T1000 (cell line): ENCODE measurements around the gene TMEM106C.

ENCODE experiments used
- DNase-seq: peaks from one replicate; lab custom pipeline; 2025; ENCODE audit warnings: mixed read lengths; lab: John Stamatoyannopoulos, UW

TMEM106C gene

DNA sequence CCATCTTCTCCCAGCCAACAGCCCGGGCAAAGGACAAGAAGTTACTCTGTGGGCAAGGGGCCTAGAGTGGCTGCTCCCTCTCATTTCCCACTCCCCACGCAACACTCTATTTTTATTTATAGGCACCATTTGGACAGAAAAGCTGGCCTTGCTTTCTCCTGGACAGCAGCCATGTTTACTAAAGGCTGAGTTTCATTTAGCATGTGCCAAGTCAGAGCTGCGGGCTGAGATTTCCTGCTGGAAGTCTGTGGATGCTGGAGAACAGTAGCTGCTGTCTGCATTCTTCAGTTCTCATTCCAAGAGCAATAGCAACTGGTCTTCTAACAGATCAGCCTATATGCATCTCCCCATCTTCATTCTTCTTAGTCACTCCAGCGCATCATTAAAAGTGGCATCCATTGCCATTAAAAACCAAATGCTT is 32.6 kb downstream of the TMEM106C start:
- DNase-seq, result no peak

DNA sequence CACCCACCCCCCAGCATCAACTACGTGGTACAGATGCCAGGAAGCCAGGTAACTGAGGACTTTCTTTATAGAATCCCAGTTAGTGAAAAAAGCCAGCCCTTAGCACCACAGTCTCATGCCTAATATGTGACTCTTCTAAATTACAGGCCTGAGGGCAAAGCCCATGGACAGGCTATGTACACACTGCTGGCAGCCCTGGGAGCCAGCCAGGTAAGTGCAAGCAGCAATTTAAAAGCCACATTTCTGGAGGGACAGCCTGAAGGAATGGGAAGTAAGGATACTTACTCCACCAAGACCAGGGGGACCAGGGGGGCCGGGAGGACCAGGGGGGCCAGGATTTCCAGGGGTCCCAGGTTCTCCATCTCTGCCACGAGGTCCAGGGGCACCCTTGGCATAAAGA is 33.9 kb downstream of the TMEM106C start:
- DNase-seq, result no peak

DNA sequence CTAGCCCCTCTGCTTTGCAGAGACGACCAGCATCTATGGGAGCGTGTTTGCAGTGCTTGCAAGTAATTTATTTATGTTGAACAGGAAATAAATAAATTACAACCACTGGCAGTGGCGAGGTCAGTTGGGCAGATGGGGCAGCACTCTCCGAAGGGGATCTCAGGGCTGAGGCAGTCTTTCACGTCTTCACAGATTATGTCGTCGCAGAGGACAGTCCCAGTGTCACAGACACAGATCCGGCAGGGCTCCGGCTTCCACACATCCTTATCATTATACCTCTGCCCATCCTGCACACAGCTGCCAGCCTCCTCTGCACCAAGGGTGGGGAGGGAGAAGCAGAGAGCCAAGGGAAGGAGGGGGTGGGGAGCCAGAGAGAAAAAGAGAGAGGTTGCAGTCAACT is 36.4 kb downstream of the TMEM106C start:
- DNase-seq, result no peak

DNA sequence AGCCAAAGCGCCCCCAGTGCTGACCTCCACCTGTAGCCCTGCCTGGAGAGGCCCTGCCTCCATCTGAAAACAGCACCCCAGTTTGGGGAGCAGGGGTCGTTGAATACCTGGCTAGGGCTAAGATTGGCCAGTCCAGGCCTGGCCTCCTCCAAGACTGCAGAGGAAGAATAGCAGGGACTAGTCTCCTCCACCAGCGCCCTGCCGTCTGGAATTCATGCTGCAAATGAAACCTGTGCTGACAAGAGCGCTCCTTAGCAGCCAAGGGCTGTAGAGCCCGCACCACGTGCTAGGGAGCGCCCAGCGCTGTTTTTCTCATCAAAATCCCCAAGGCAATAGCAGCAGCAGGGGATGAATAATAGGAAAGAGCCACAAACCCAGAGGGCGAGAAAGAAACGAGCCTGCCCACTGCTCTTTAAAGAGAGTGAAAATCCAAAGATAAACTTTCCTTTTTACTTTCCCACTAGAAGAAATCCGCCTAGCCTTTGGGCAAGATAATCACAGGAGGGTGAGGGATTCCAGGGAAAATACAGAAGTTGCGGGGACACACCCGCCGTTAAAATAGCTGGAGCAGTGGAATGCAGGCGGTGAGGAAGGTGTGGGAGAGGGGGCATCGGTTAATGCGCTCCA is 37.6 kb downstream of the TMEM106C start:
- DNase-seq, result no peak

DNA sequence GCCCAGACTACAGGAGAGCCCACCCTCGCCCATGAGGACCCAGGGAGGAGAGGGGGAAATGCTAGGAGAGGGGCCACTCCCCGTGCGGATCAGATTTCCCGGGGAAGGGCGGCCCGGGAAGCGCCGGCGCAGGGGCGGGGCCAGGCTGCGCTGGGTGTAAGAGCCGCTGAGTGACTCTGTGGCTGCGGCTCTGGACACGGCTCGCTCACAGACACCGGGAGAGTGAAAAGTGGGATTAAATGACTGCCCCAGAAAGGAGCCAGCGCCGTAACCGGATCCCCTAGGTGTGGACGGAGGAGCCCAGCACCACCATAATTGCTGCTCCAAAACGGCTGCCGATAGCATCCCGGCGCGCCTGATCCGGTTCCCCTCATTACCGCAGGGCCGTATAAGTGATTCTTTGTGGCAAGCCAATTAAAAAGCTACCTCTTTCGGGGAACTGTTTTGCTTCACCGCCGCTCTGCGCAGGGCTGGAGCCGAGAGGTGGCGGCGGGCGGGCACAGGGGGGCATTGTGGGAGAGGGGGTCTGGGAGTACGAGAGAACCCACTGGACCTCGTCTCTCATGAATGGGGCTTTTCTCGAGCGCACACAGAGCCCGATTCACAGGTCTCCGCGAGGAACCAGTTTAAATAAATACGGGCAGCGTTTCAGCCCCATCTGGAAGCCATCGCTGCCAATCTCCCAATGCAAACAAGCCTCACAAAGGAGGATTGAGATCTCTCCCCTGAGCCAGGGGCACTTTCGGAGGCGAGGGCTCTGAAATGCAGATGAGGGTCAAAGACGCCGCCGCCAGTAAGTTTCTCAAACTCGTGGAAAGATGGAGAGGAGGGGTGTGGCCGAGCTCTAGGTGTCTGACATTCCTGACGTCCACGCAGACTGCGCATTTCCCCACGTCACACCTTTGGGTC is 38.4 kb downstream of the TMEM106C start:
- DNase-seq, result no peak

DNA sequence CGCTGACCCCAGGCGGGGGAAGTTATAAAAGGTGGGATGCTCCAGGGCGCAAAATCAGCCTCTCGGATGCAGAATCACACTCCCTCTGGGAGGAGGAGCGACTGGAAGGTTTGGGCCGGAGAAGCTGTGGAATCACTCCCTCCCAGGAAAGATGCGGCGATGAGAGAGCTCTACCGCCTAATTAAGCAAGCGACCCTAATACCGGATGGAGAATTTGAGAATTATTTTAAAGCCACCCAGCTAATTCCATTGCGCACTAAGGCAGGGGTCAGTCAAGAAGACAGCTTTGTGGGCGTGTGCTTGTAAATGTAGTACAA is 39.0 kb downstream of the TMEM106C start:
- no peak for DNase-seq

DNA sequence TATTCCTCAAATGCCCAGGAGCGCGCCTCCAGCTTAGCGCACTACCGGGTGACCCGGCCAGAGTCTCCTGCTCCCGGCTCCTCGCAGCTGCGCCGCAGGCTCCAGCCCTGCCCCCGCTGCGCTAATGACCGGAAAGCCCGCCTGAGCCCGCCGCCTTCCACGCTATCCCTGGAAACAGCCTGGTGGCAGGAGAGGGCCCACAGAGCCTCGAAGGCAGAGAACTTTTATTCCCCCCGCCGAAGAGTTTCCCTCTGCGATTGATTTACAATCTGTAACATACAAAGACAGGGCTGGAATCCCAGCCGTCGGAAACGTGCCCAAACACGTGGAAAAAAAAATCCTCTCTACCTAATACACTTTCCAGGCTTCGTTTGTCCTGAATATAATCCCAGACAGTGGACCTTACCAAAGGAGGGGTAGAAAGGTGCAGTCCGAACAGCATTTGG is 39.4 kb downstream of the TMEM106C start:
- DNase-seq, result no peak

DNA sequence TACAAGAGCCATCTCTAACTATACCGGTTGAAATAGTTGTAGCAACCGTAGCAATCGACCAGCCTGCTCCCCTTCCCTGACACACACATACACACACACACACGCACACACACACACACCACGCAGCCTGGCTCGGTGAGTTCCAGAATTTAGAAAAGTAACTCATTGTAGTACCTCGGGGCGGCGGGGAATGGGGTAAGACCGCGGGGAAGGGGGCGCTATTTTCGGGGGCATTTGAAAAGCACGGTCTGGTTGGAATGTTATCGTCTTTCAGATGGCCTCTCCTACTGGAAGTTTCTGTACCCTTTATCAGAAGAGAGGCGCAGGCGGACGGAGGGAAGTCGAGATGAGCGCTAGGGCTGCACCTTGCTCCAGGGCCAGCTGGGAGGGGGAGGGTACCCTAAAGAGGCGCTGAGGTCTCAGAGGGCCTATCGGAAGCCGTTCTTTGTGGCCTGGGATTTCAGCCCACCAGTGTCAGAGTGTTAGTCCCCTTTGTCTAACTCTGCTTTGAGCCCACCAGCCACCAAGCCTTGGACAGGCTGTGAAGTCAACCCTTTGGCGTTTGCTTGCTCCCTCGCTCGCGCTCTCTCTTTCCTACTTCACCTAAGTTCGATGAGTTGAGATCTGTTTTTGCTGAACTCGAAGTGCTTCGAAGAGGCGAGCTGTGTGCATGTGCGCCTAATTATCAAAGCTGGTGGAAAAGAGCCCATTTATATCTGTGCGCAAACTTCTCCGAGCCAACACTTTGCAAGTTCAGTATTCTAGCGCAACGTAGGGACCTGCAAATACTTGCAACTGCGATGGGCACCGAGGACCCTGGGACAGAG is 40.0 kb downstream of the TMEM106C start:
- DNase-seq, result no peak

DNA sequence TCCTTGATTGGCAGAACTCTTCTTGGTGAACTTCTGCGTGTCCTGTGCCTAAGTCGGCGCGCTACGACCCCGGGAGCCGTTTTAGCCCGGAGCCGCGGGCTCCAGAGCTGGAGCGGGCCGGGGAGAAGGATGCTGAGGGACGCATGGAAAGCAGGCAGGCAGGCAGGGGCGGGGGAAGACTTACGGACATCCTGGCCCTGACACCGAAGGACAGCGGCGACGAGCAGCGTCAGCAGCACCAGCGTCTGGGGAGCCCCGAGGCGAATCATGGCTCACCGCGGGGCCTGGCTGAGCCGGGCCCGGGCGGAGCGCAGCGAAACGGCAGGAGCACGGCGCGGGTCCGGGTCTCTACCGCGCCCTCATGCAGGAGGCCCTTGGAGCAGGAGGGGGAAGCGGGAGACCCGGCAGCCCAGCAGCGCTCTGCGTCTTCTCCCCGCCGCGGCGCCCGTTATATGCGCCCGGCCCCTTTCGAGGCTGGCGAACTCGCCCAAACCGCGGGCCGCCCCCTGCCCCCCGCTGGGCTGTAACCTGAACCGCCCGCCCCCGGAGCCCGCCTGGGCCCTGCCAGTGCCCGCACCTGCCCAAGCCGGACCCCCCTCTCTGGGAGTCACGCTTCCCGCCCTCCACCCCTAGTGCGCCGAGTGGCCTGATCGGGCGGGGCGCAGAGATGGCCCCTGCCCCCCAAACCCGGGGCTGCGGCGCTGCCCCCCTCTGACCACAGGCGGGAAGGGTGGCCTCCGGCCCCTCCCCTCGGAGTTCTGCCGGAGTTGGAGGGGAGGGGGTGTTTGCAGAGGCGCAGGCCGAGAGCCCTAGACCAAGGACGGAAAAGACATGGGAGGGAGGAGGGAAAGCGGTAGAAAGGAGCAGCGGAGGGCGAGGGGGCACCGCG is 40.9 kb downstream of the TMEM106C start, which contains the start of gene COL2A1:
COL2A1 (minus strand) TSS at position 424 of the 889 bp plus-strand sequence; CDS start at position 269, 155 bp downstream.
- no peak for DNase-seq

DNA sequence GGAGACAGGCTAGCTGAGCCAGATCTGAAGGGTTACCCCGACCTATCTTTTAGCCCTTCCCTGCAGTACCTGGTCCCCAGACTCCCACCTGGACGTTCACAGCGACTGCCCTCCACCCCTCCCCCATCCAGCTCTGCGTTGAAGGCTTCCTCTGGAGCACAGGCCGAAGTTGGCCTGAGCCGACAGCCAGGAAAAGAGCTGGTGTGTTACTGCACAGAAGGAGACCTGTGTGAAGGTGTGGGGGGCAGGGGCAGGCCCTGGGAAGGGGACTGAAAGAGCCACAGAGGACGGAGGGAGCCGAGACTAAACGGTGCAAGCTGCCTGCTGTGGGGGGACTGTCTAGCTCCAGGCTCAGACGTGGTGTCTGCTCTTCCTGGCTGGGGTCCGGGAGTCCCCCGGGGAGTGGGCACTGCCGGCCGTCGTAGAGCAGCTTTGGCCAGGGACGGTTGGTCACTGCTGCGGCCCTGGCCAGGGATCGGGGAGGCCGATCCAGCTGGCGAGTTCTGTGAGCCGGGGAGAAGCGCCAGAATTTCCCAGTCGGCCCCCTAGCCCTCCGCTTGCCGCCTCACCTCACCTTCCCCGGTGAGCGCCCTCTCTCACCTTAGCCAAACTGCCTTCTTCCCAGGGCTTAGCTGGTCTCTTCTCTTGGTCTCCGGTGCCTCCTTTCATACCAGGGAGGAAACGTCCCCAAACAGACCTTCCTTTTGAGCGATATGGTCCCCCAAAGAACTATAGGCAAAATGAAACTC is 41.8 kb downstream of the TMEM106C start:
- DNase-seq, result no peak

DNA sequence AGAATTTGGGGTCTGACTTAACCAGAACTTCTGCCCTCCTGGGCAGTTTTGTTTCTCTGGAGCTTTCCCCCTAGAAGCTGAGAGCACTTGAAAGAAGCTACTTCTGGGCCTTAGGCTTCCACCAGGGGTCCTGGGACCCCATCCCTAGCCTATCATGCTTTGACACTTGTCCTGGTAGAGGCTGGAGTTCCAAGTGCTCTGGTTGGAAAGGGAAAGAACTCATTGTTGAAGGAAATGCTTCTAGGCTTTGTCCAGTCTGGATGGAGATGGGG is 42.3 kb downstream of the TMEM106C start:
- DNase-seq, result no peak

DNA sequence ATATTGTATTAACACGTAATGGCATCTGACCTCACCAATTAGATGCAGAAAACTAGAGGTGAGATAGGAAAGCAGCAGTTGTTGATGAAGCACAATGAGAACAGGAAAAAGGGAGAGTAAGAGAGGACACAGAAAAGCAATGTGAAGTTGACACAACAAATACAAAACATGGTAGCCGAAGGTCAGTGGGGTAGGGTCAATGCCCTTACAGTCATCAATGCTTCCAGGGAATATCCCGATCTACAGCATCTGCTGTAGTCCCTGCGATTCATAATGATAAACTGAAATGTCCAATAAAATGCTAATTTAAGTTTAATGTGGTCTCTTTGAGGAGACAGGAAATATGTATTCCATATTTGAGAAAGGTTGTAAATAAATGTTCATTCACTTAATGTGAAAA is 43.8 kb downstream of the TMEM106C start:
- DNase-seq, result no peak

DNA sequence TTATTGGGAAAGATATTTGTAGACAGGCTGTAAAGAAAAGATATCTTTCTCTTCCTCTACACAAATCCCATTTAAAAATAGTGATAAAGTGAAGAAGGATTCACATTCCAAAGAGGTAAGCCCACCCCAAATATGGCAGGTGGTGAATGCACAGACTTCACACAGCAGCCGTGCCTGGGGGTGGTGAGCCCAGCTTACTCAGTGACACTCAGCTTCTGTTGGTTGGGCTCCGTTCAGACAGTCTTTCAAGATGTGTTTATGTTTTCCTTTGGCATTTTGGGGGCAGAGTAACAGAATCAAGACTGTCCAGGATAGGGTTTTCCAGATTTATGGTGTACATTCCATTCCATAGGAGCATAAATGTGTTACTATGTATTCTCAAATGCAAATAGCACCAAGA is 45.0 kb downstream of the TMEM106C start:
- no peak for DNase-seq

DNA sequence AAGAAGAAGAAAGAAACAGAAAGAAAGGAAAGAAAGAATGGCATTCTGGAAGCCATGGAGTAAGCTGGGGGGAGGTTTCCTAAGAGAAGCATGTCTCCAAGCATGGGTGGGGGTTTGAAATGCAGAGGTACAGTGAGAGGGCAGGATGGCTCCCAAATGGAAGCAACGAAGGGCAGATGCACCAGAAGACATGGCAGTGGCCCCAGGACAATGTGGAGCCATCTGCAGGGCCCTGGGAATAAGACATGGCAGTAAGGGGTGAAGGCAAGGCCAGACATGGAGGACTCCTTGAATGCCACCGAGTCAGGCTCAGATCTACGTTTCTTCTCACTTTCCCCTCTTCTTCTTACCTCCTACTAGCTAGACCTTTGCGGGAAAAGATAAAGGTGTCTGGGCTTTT is 45.6 kb downstream of the TMEM106C start:
- DNase-seq, result no peak

DNA sequence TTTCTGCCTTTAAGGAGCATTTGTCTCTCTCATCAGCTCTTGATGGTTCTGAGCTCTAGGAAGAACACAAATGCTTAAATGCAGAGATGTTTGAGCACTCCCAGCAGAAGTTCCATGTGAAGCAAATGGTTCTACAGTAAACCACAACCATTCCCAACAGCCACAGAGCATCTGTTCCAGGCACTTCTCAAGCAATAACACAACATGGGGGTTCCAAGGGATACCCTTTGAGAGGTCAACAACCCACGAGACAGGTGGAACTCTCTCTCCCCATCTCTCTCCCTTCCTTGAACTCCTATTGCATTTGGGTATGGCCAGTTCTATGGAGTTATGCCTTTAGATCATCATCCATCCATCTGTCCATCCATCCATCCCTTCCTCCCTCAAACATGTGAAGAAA is 46.1 kb downstream of the TMEM106C start:
- no peak for DNase-seq

DNA sequence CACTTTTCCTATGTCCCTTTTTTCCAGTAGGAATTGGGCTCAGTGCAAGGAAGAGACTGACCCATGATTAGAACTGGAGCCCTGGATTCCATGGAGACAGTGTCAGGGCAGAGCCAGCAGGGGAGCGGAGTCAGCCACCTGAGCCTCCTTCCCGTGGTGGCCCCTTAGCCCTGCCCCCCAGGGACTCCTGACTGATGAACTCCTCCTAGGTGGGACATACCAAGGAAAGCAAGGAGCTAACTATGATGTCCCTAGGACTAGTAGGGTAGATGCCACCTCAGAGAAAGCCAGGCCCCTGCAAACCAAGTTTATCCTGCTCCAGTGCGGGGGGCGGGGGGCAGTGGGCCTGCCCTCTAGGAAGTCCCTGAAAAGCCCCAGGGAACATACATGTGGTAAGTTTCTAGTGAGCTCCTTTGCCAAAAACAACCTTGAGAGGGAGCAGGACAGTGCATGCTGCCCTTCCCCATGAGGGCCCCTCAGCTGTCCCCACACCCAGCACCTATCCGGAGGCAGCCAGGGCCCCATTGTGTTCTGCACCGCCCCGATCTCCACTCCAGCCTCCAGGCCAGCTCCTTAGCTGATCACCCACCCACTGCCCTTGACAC is 47.1 kb downstream of the TMEM106C start:
- DNase-seq, result no peak

DNA sequence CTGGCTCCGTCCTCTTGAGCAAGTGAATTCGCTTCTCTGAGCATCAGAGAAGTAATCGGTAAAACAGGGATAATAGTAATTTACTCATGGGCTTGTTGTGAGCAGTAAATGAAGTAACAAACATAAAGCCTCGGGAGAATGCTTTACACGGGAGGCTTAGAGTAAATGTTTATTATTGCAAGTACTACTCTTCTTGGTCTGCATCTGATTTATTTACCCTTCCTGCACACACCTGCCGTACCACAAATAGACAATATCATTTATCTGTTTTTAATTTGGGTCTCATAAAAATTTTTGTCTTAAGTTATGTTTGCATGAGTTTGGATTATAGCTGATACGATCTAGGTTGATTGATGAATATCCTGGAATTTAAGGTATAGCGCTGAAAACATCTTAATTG is 48.7 kb downstream of the TMEM106C start:
- DNase-seq, result no peak

DNA sequence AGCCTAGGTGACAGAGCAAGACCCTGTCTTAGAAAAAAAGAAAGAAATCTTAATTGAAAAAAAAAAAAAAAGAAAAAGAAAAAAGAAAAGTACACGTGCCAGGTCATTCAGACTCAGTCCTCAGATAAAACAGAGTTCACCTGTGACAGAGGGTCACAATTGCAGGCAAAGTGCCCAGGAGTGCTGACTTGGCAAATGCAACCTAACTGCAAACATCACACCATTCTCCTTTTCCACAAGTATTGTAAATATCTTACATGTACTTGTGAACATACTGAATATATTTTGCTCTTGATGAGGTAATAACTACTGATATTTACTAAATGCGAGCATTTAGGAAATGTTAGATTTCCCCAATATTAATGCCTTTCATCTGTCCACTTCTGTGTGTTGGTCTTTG is 49.9 kb downstream of the TMEM106C start:
- DNase-seq, result no peak

DNA sequence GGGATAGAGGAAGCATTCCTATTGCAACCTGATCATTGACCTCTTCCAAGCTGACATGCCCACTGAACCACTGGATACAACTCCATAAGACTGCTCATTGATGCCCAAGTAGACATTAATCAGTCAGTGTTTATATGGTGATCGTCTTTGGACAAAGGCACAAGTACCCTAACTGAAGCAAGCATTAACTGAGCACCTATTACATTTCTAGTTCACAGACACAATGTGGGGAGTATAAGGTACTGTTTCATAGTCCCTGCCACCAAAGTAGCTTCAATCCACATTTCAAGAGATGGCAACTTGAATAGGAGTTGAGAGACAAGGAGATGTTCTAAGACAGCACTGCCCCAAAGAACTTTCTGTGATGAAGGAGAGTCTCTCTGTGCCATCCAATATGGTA is 51.7 kb downstream of the TMEM106C start:
- no peak for DNase-seq

DNA sequence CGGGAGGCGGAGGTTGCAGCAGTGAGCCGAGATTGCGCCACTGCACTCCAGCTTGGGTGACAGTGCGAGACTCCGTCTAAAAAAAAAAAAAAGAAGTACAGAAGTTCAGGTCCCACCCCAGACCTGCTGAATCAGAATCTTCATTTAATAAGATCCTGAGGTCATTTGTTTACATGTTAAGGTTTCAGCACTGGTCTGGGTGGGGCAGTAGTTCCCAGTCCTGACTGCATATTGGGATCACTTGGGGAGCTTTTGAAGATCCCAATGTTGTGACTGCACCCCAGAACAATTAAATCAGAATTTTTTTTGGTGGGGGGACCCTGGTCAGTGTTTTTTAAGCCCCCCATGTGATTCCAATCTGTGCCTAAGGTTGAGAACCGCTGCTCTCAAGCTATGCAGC is 52.6 kb downstream of the TMEM106C start:
- no peak for DNase-seq
